Glutamatergic neuron (in vitro differentiated cells): ENCODE data around the gene EFCAB9. TPM values are rescaled to one million over a fixed set of nuclear protein-coding genes. Genes with fewer than 3 reads are reported as not detected.
A peak's percentile ranks its signal among the peaks of the same experiment; 100 is the strongest.

Experiments
- DNase-seq: peaks from one replicate; pipeline ENCODE4 v3.0.0; 2022
- H3K27ac Mint-ChIP-seq: one replicate; pipeline ENCODE4 v1.8.0; 2020; ENCODE audit warnings: mild to moderate bottlenecking, mixed read lengths, inconsistent platforms; ENCODE audit not compliant: unreplicated experiment
- H3K27me3 Mint-ChIP-seq: one replicate; pipeline ENCODE4 v1.8.0; 2020; ENCODE audit warnings: mild to moderate bottlenecking, moderate library complexity, mixed read lengths, inconsistent platforms; ENCODE audit not compliant: unreplicated experiment
- H3K36me3 Mint-ChIP-seq: one replicate; pipeline ENCODE4 v1.8.0; 2020; ENCODE audit warnings: mild to moderate bottlenecking, mixed read lengths, inconsistent platforms; ENCODE audit not compliant: unreplicated experiment
- H3K4me1 Mint-ChIP-seq: one replicate; pipeline ENCODE4 v1.8.0; 2020; ENCODE audit warnings: mild to moderate bottlenecking, low read depth, mixed read lengths, inconsistent platforms; ENCODE audit not compliant: unreplicated experiment
- H3K4me3 Mint-ChIP-seq: one replicate; pipeline ENCODE4 v1.8.0; 2020; ENCODE audit warnings: mild to moderate bottlenecking, mixed read lengths, inconsistent platforms; ENCODE audit not compliant: unreplicated experiment
- H3K9me3 Mint-ChIP-seq: one replicate; pipeline ENCODE4 v1.8.0; 2020; ENCODE audit warnings: mild to moderate bottlenecking, moderate library complexity, mixed read lengths, inconsistent platforms; ENCODE audit not compliant: unreplicated experiment
- total RNA-seq: library from RNA; stranded (reverse); fragmentation: NEBNext Ultra II Directional; extraction: Animal tissue kit (Norgen Biotek cat#: 25700); gene quantifications from one replicate; pipeline ENCODE4 v1.2.1, GENCODE V29; 2021; ENCODE audit not compliant: unreplicated experiment
- TF ChIP-seq, protein P1 (sequence below): fragments of 200-600 bp; sonication (generic); IDR thresholded peaks from one replicate; pipeline ENCODE4 v1.5.0; 2021; ENCODE audit not compliant: partially characterized antibody, unreplicated experiment

Gene EFCAB9
- total RNA-seq, 1 donor from 2014 or later: not detected

DNA sequence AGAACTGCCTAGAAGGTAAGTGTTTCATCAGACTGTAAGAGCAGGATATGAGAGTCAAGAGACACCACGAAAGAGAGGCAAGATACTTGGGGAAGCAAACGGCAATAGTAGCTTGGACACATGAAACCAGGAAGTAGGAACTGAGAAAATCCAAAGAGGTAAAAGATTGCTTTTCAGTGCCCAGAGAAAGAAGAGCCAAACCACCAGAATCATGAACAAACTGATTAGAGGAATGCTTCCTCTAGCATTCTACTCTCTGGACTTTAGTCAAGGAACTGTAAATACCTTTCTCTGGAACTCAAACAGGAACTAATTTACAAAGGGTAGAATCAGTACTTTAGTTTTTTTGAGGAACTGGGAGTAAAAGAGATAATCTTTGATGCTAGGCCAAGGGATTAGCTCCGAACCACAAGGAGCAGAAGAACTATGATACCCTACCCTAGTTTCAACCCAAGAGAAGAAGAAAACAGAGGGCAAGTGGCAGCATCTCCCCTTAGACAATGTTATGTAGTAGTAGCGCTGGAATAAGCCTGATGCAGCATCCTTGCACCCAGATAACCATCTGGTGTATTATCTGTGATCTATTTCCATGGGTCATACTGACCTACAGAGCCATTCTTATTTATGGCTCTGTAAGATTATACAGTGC lies 41.3 kb downstream of the EFCAB9 start:
- no peaks in the 10 kb centered on the region for H3K36me3 Mint-ChIP-seq
- TF ChIP-seq, protein P1, sequence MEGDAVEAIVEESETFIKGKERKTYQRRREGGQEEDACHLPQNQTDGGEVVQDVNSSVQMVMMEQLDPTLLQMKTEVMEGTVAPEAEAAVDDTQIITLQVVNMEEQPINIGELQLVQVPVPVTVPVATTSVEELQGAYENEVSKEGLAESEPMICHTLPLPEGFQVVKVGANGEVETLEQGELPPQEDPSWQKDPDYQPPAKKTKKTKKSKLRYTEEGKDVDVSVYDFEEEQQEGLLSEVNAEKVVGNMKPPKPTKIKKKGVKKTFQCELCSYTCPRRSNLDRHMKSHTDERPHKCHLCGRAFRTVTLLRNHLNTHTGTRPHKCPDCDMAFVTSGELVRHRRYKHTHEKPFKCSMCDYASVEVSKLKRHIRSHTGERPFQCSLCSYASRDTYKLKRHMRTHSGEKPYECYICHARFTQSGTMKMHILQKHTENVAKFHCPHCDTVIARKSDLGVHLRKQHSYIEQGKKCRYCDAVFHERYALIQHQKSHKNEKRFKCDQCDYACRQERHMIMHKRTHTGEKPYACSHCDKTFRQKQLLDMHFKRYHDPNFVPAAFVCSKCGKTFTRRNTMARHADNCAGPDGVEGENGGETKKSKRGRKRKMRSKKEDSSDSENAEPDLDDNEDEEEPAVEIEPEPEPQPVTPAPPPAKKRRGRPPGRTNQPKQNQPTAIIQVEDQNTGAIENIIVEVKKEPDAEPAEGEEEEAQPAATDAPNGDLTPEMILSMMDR: no peak

GRCh38 chr5:172235827-172236736 lies 42.1 kb downstream of the EFCAB9 start:
- peak overlapping the region; percentile 23 for H3K4me3 Mint-ChIP-seq
- no peaks in the 10 kb centered on the region for H3K36me3 Mint-ChIP-seq
- DNase-seq: no peak
- H3K9me3 Mint-ChIP-seq: no peaks in the 10 kb centered on the region
- TF ChIP-seq, protein P1: no peak
- no peaks in the 10 kb centered on the region for H3K27me3 Mint-ChIP-seq
- peak overlapping the region; percentile 18 for H3K27ac Mint-ChIP-seq
- peaks cover 18% of the 10 kb centered on the region for H3K4me1 Mint-ChIP-seq

More for the DNA sequence above, 41.3 kb downstream of the EFCAB9 start:
- no peaks in the 10 kb centered on the region for H3K27me3 Mint-ChIP-seq
- H3K9me3 Mint-ChIP-seq: no peaks in the 10 kb centered on the region
- DNase-seq: no peak
- peak overlapping the region; percentile 23 for H3K4me3 Mint-ChIP-seq
- peaks cover 18% of the 10 kb centered on the region for H3K4me1 Mint-ChIP-seq
- peak overlapping the region; percentile 18 for H3K27ac Mint-ChIP-seq

GRCh38 chr5:172238334-172238733 lies 44.4 kb downstream of the EFCAB9 start:
- H3K9me3 Mint-ChIP-seq: peaks cover 1% of the 10 kb centered on the region
- H3K36me3 Mint-ChIP-seq: no peaks in the 10 kb centered on the region
- H3K4me3 Mint-ChIP-seq: no peak overlapping the region
- no peak overlapping the region for H3K27ac Mint-ChIP-seq
- no peak for DNase-seq
- H3K4me1 Mint-ChIP-seq: peaks cover 18% of the 10 kb centered on the region
- peaks cover 2% of the 10 kb centered on the region for H3K27me3 Mint-ChIP-seq
- TF ChIP-seq, protein P1: no peak

DNA sequence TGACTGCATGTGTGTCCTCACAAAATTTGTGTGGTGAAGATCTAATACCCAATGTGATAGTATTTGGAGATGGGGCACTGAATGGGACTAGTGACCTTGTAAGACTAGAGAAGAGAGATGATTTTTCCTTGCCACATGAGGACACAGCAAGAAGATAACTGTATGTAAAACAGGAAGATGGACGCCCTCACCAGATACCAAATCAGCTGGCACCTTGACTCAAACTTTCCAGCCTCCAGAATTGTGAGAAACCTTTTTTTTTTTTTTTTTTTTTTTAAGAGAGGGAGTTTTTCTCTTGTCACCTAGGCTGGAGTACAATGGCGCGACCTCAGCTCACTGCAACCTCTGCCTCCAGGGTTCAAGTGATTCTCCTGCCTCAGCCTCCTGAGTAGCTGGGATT lies 49.3 kb downstream of the EFCAB9 start:
- peaks cover 5% of the 10 kb centered on the region for H3K9me3 Mint-ChIP-seq
- peaks cover 11% of the 10 kb centered on the region for H3K4me1 Mint-ChIP-seq
- DNase-seq: no peak
- no peak overlapping the region for H3K4me3 Mint-ChIP-seq
- TF ChIP-seq, protein P1: no peak
- no peaks in the 10 kb centered on the region for H3K36me3 Mint-ChIP-seq
- no peak overlapping the region for H3K27ac Mint-ChIP-seq
- H3K27me3 Mint-ChIP-seq: peaks cover 6% of the 10 kb centered on the region

- H3K27ac Mint-ChIP-seq: peak overlapping the region; percentile 17
These were observed 51.1 kb downstream of the EFCAB9 start for GRCh38 chr5:172245046-172245445.

More at GRCh38 chr5:172245046-172245445, 51.1 kb downstream of the EFCAB9 start:
- no peak overlapping the region for H3K4me3 Mint-ChIP-seq
- no peak for DNase-seq
- peaks cover 6% of the 10 kb centered on the region for H3K27me3 Mint-ChIP-seq
- peaks cover 5% of the 10 kb centered on the region for H3K9me3 Mint-ChIP-seq
- no peaks in the 10 kb centered on the region for H3K36me3 Mint-ChIP-seq
- H3K4me1 Mint-ChIP-seq: peaks cover 11% of the 10 kb centered on the region
- TF ChIP-seq, protein P1: no peak
